Measurements from ENCODE around the gene AGA.

The AGA gene

DNA sequence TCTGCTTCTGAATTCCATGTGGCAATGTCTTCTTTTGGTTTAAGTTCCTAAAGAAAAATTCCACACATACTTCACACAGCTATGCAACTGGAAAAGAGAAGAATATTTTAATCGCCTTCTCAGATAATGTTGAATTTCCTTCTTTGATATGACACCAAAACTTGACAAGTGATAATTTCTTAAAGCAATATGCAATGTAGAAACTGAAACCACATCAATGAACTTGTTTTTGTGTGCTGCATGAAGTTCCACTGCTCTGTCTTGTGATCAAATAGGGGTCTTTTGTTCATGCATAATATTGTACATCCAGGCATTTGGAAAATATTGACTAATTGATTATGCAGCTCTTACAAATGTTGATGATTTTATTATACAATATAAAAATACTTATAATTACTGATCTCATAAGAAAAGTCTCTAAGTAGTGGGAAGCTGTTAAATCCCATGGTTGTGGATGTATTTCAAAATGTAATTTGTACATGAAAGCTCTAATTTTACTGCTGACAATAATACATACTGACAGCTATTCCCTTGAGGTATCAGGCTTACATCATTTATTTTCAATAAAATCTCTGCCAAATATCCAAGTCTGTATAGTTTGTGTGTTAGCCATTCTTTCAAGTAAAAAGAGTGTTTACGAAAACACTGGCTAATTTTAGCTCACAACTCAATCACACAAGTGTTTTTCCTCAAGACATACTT lies 56.5 kb downstream of the AGA start:
- H3K79me2 ChIP-seq (ENCODE audit: insufficient read depth, low read depth): no peaks in the 10 kb centered on the region
- no peak overlapping the region for H3K9ac ChIP-seq
- no peaks in the 10 kb centered on the region for H4K20me1 ChIP-seq (ENCODE audit: insufficient read depth)
- no peak overlapping the region for H3K4me3 ChIP-seq (IDR thresholded peaks at IDR 0.05; ENCODE audit: insufficient read depth, low read depth, low read length)
- H3K27ac ChIP-seq: no peak overlapping the region
- H2AFZ ChIP-seq (ENCODE audit: low read depth): no peak overlapping the region
- H3K4me2 ChIP-seq: no peak overlapping the region
- no peaks in the 10 kb centered on the region for H3K27me3 ChIP-seq (ENCODE audit: insufficient read depth, low read depth)
- TF ChIP-seq, protein P1, sequence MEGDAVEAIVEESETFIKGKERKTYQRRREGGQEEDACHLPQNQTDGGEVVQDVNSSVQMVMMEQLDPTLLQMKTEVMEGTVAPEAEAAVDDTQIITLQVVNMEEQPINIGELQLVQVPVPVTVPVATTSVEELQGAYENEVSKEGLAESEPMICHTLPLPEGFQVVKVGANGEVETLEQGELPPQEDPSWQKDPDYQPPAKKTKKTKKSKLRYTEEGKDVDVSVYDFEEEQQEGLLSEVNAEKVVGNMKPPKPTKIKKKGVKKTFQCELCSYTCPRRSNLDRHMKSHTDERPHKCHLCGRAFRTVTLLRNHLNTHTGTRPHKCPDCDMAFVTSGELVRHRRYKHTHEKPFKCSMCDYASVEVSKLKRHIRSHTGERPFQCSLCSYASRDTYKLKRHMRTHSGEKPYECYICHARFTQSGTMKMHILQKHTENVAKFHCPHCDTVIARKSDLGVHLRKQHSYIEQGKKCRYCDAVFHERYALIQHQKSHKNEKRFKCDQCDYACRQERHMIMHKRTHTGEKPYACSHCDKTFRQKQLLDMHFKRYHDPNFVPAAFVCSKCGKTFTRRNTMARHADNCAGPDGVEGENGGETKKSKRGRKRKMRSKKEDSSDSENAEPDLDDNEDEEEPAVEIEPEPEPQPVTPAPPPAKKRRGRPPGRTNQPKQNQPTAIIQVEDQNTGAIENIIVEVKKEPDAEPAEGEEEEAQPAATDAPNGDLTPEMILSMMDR (conservative IDR thresholded peaks at IDR 0.05; ENCODE audit: low read depth, low read length): no peak
- H3K36me3 ChIP-seq (ENCODE audit: insufficient read depth): no peaks in the 10 kb centered on the region
- no peaks in the 10 kb centered on the region for H3K4me1 ChIP-seq (ENCODE audit: low read depth, poor library complexity, severe bottlenecking)

DNA sequence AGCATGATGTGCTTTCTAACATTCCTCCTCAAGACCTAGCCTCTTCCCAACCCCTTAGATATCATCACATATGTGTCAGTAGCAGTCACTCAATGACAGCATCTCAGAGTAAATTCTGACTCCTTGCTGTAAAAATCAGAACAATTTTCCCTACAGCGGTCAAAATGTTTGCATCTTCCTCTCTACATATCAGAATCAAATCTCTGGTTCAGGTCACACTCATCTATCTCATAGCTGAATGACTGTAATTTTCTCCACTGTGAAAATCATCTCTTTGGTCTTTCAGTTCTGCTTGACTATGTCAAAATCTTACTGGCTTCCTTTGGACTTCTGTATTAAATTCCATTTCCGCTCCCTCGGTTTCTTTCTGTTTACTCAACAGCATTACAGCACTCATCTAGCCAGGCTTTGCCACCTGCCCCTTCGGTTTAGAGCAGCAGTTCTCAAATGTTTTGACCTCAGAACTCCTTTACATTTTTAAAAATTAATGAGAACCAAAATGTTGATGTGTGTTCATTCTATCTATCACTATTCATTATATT lies 57.3 kb downstream of the AGA start:
- H3K4me2 ChIP-seq: no peak overlapping the region
- no peaks in the 10 kb centered on the region for H3K36me3 ChIP-seq (ENCODE audit: insufficient read depth)
- H3K27ac ChIP-seq: no peak overlapping the region
- no peak overlapping the region for H3K4me3 ChIP-seq (IDR thresholded peaks at IDR 0.05; ENCODE audit: insufficient read depth, low read depth, low read length)
- TF ChIP-seq, protein P1 (conservative IDR thresholded peaks at IDR 0.05; ENCODE audit: low read depth, low read length): no peak
- H3K9ac ChIP-seq: no peak overlapping the region
- H3K79me2 ChIP-seq (ENCODE audit: insufficient read depth, low read depth): no peaks in the 10 kb centered on the region
- no peaks in the 10 kb centered on the region for H3K4me1 ChIP-seq (ENCODE audit: low read depth, poor library complexity, severe bottlenecking)
- no peaks in the 10 kb centered on the region for H3K27me3 ChIP-seq (ENCODE audit: insufficient read depth, low read depth)
- no peaks in the 10 kb centered on the region for H4K20me1 ChIP-seq (ENCODE audit: insufficient read depth)
- no peak overlapping the region for H2AFZ ChIP-seq (ENCODE audit: low read depth)

DNA sequence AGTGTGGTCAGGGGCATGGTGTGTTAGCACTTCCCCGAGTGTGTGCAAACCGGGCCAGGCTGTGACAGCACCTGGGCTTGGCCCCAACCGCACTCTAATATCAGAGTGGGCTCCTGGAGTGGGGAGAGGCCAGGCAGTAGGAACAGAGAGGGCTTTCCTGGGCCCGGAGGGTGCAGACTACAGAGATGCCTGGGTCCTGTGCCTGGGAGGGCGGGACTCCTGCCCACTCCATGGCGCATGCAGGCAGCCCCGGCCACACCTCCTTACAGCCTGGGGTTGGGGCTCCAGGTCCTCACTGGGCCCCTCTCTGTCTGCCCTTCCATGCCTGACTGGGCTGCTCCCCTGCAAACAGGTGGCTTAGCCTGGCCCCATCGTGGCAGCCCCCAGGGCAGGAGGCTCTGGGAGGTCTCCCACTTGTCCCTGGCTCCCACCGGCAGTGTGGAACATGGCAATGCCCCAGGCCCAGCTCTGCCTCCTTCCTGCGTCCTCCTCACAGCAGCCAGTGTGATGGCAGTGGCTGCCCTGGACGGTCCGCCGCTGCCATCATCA lies 60.4 kb downstream of the AGA start:
- Histone ChIP-seq H3K27ac (no peak overlapping the region), H2AFZ (ENCODE audit: low read depth) (no peak overlapping the region), H3K27me3 (ENCODE audit: insufficient read depth, low read depth) (no peaks in the 10 kb centered on the region), H3K9ac (no peak overlapping the region), H3K79me2 (ENCODE audit: insufficient read depth, low read depth) (no peaks in the 10 kb centered on the region), H3K4me3 (IDR thresholded peaks at IDR 0.05; ENCODE audit: insufficient read depth, low read depth, low read length) (no peak overlapping the region), H3K4me1 (ENCODE audit: low read depth, poor library complexity, severe bottlenecking) (no peaks in the 10 kb centered on the region), H3K4me2 (no peak overlapping the region), H4K20me1 (ENCODE audit: insufficient read depth) (no peaks in the 10 kb centered on the region), H3K36me3 (ENCODE audit: insufficient read depth) (no peaks in the 10 kb centered on the region)
- TF ChIP-seq, protein P1 (conservative IDR thresholded peaks at IDR 0.05; ENCODE audit: low read depth, low read length): no peak

Measured in KMS-11 (cell line).